Activated naive CD4-positive, alpha-beta T cell treated with anti-CD3 and anti-CD28 coated beads, Interleukin-2, amount 10 ng/mL, durations not matched to agents 5 hours and 36 hours (primary cell): Measurements from ENCODE around the gene KDR. TPM values are rescaled to one million over a fixed set of nuclear protein-coding genes. Genes with fewer than 3 reads are reported as not detected.

ENCODE experiments used
- total RNA-seq, 2 experiments: library from RNA; stranded (reverse); gene quantifications; one replicate each; pipeline ENCODE4 v1.2.3, GENCODE V29; 2021

KDR gene
- total RNA-seq, result not detected

GRCh38 chr4:55125087-55125721 lies at the start of gene KDR:
Gene KDR (minus strand): TSS chr4:55125595. CDS start chr4:55125293, 302 bp downstream.

Other genes starting within 250 kb of the KDR start
- 1 to 10 TPM; 6.2 to 6.3 TPM for gene SRD5A3, start 220.6 kb upstream of the KDR start, total RNA-seq